SIG-M5 (cell line): ENCODE results near the gene NR2C1.
"Not testable (repeated sequence)": the region's sequence is repeated elsewhere in the genome, so short reads cannot be mapped to it uniquely, and the experiment has no call there.

Source experiments
- DNase-seq: peaks from one replicate; lab custom pipeline; 2025; lab: John Stamatoyannopoulos, UW

Gene NR2C1

GRCh38 chr12:95072900-95073697 lies at the start of gene NR2C1:
Gene NR2C1, minus strand, starts transcription at chr12:95073618. Its CDS starts 6,234 bp downstream, at chr12:95067384.
- peak; percentile 47 for DNase-seq

- DNase-seq: no peak
Measured at GRCh38 chr12:95118788-95119179, 45.4 kb upstream of the NR2C1 start.

- DNase-seq: no peak
Measured at GRCh38 chr12:95118138-95118787, 44.8 kb upstream of the NR2C1 start.

- no peak for DNase-seq
Measured at GRCh38 chr12:95117178-95117599, 43.8 kb upstream of the NR2C1 start.

GRCh38 chr12:95116773-95117172 lies 43.4 kb upstream of the NR2C1 start:
- no peak for DNase-seq

- DNase-seq: no peak
Measured at GRCh38 chr12:95116341-95116740, 42.9 kb upstream of the NR2C1 start.

- no peak for DNase-seq
Measured at GRCh38 chr12:95115641-95116040, 42.2 kb upstream of the NR2C1 start.

GRCh38 chr12:95114766-95115405 lies 41.5 kb upstream of the NR2C1 start:
- DNase-seq: no peak

- DNase-seq: no peak
Measured at GRCh38 chr12:95107362-95107761, 33.9 kb upstream of the NR2C1 start.

GRCh38 chr12:95105540-95105939 lies 32.1 kb upstream of the NR2C1 start:
- no peak for DNase-seq

- DNase-seq: no peak
Measured at GRCh38 chr12:95104919-95105452, 31.6 kb upstream of the NR2C1 start.

GRCh38 chr12:95102916-95103671 lies 29.7 kb upstream of the NR2C1 start:
- peak; percentile 83 for DNase-seq

GRCh38 chr12:95101957-95102356 lies 28.5 kb upstream of the NR2C1 start:
- DNase-seq: not testable (repeated sequence)

- DNase-seq: no peak
Measured at GRCh38 chr12:95100264-95101190, 27.1 kb upstream of the NR2C1 start.

- DNase-seq: no peak
Measured at GRCh38 chr12:95099270-95099790, 25.9 kb upstream of the NR2C1 start.

- DNase-seq: no peak
Measured at GRCh38 chr12:95096852-95097251, 23.4 kb upstream of the NR2C1 start.

GRCh38 chr12:95096378-95096777 lies 23.0 kb upstream of the NR2C1 start:
- no peak for DNase-seq

- DNase-seq: not testable (repeated sequence)
Measured at GRCh38 chr12:95095866-95096265, 22.4 kb upstream of the NR2C1 start.

GRCh38 chr12:95089462-95089861 lies 16.0 kb upstream of the NR2C1 start:
- DNase-seq: no peak

GRCh38 chr12:95088379-95088778 lies 15.0 kb upstream of the NR2C1 start:
- no peak for DNase-seq

- no peak for DNase-seq
Measured at GRCh38 chr12:95085612-95086011, 12.2 kb upstream of the NR2C1 start.
